Ecto neural progenitor cell (in vitro differentiated cells): ENCODE results near the gene CLNK.
"Not testable (repeated sequence)": the region's sequence is repeated elsewhere in the genome, so short reads cannot be mapped to it uniquely, and the experiment has no call there.

Experiments used
- DNase-seq: peaks from one replicate; pipeline ENCODE4 v3.0.0-alpha.2; 2018; ENCODE audit warnings: low spot score

CLNK gene

GRCh38 chr4:10659251-10659650 is 25.3 kb downstream of the CLNK start:
- no peak for DNase-seq

GRCh38 chr4:10656988-10657387 is 27.6 kb downstream of the CLNK start:
- no peak for DNase-seq

GRCh38 chr4:10656420-10656819 is 28.1 kb downstream of the CLNK start:
- DNase-seq, result no peak

- no peak for DNase-seq
These were observed 28.6 kb downstream of the CLNK start for GRCh38 chr4:10655968-10656367.

DNA sequence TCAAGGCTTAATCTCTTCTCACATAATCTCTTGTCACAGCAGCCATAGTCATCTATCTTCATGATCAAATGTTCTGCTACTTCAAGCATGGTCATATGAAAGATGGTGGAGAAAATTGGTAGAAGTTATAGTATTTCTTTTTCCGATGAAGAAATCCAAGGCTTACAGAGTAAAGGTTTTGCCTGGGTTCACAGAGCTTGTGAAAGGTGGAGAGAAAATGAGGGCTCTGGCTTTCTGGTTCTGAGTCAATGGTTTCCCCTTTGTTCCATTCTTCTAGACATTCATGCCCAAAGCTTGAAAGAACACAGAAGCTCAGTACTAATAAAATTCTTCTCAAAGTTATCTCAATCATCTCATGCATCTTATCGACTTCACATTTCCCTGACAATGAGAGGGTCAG is 36.1 kb downstream of the CLNK start:
- DNase-seq, result no peak

GRCh38 chr4:10647846-10648245 is 36.7 kb downstream of the CLNK start:
- DNase-seq, result no peak

- no peak for DNase-seq
These were observed 40.8 kb downstream of the CLNK start for GRCh38 chr4:10643600-10644425.

- no peak for DNase-seq
These were observed 43.9 kb downstream of the CLNK start for GRCh38 chr4:10640561-10641201.

DNA sequence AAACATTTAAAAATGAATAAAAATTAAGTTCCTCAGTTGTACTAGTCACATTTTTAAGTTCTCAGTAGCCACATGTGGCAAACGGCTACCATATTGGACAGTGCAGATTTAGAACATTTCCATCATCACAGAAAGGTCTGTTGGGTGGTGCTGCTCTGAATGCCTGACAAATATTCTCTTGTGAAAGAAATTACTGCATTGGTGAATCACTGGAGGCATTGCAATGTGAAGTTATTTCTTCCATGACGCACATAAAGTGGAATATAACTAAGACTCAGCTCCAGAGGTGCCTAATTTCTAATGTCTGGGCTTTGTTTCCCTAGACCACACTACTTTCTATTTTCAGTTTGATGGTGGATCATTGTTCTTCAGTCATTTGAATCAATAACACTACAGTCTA is 44.9 kb downstream of the CLNK start:
- DNase-seq, result no peak

DNA sequence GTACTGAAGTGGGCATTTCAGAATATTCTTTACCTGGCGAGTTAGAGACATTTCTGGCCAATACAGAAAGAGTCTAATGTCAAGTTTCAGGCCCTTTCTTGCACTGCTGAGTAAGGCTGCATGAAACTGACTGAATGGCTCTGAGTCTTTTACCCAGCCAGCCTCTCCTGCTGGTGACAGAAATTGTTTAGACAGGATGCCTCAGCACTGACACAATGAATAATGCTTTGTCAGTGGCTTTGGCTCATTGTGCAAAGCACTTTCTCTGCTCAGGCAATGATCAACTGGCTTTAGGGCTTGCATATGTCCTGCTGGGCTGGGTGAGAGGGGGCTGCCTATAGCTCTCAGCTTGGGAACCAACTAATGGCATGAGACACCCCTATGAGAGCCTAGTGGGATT is 45.5 kb downstream of the CLNK start:
- no peak for DNase-seq

DNA sequence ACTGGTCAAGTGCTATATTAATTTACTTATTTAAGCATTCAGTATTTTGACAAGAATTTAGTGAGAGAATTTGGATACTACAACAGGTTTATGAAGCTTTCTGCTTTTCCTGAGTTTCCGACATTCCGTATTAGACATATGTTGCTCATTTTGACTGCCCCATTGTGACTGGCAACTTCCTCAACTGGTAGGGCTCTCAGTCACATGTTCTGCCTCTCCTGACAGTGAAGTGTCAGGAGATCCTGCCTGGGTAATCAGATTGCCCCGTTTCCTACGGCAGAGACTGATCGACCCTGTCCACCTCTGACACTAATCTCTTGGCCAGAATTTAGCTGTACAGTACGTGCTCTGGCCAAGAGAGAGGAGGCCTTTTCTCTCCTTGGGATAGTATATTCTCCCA is 49.5 kb downstream of the CLNK start:
- DNase-seq, result no peak

DNA sequence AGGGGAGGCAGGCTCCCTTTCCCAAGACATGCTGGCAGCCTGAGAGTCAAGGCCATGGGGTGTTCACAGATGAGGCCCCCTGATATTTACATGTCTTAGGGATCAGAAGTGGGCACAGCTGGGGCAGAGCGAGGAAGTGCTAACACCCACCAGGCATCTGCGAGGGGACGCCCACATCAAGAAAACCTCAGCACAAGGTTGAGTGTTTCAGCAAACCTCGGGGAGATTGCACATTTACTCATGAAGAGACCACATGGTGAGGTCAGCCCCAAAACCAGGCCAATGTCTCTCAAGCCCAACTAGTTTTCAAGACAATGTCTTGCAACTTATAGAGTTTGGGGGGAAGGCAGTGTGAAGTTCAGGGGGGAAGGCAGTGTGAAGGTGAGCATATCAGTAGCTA is 55.2 kb downstream of the CLNK start:
- DNase-seq, result no peak

DNA sequence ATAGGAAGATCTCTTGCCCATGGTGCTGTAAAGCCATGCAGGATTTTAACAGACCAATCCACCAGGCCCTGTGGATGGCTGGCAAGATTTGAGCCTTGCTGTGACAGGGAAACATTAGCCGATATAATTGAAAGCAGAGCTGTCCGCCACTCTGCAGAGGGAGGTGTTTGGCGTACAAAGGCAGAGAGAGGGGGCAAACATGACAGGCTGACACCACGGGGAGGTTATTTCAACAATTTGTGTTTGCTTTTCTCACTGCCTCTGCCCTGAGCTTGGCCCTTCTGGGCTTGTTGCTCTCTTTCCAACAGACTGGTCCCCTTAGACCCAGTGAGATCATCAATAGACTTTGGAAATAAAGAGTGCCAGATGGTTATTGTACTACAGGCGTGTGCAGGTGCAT is 59.4 kb downstream of the CLNK start:
- DNase-seq, result no peak

DNA sequence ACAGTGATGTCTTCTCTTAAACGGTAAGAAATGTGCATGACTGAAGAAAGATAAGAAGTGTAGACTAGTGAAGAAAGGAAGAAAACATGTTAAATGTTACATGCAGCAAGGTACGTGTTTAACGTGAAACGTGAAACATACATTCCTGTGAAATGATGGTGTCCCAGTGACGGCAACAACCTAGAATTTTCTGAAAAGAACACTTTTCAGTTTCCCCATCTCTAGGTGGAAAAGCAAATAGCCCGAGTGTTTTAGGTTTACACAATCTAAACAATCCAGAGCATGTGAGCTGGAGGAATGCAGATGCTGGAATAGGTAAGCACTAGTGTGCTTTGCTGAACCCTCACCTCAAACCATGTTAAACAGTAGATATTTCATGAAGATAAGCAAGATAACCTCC is 60.7 kb downstream of the CLNK start:
- no peak for DNase-seq

GRCh38 chr4:10623241-10623640 is 61.3 kb downstream of the CLNK start:
- no peak for DNase-seq

DNA sequence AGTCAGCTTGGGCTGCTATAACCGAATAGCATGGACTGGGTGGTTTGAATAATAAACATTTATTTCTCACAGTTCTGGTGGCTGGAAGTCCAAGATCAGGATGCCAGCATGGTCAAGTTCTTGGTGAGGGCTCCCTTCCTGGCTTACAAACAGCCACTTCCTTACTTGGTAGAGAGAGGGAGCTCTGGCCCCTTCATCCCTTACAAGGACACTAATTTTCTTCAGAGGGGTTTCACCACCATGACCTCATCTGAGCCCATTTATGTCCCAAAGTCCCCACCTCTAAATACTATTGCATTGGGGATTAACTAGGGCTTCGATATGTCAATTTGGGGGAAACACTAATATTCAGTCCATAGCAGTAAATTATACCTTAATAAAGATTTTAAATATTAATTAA is 61.8 kb downstream of the CLNK start:
- DNase-seq, result no peak

DNA sequence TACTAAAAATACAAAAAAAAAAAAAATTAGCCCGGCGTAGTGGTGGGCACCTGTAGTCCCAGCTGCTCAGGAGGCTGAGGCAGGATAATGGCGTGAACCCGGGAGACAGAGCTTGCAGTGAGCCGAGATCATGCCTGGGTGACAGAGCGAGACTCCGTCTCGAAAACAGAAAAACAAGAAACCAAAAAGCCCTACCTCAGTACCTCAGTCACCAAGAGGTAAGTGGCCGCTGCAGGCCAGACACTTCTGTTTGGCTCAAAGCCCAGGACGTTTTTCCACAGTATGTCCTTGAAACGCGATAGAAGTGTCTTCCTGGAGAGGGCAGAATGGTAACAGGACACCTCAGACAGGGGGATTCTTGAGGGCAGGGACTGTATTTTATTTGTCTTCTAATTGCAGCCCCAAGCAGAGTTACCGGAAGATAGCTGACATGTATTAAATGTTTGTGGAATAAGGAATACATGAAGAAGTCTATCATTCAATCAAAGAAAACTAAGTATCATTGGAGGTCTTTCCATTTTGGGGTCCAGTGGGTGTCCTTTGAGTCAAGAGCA is 63.6 kb downstream of the CLNK start:
- no peak for DNase-seq

GRCh38 chr4:10619855-10620254 is 64.7 kb downstream of the CLNK start:
- no peak for DNase-seq

DNA sequence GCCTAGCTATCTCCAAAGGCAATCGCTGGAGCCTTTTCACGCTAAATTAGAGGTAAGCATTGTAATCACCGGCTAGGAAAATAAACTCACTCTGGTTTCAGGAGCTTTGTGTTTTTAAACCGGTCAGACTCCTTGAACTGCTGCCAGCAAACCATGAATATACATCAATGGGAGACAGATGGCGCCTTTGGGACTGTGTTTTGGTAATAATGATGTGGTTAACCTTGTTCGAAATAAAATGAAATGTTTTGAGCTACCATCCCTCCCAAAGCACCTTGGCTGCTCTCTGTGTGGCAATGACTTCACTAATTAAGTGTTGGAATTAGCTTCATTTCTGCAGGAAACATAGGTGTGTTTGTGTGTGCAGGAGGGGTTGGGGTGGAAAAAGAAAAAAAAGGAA is 65.3 kb downstream of the CLNK start:
- no peak for DNase-seq

DNA sequence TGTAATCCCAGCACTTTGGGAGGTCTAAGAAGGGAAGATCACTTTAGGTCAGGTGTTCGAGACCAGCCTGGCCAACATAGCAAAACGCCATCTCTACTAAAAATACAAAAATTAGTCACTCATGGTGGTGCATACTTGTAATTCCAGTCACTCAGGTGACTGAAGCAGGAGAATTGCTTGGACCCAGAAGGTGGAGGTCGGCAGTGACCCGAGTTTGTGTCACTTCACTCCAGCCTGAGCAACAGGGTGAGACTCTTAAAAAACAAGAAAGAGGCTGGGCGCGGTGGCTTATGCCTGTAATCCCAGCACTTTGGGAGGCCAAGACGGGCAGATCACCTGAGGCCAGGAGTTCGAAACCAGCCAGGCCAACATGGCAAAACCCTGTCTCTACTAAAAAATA is 69.6 kb downstream of the CLNK start:
- DNase-seq, result not testable (repeated sequence)

DNA sequence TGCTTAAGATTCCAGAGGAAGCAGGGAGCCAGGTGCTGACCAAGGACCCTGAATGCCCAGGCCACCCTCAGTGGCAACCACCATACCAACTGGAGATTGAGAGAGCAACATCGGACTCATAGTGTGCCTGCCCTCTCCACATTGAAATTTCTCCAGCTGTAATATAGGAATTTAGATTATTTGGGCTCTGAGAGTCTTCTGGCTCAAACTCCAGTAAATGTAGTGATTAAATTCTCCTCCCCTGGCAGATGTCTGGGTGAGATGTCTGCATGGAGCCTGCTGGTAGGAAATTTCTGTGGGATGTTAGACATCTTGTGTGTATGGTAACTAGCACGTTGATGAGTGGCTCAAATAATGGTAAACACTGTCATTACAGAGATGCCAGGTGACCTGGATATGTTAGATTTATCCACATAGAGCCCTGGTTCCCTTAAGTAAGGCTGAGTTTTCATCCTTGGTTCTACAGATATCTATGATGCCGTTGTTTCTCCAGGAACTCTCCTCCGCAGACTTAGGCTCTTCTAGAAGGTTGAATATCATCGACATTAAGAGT is 70.6 kb downstream of the CLNK start:
- no peak for DNase-seq

GRCh38 chr4:10612476-10612875 is 72.1 kb downstream of the CLNK start:
- no peak for DNase-seq

GRCh38 chr4:10611673-10612072 is 72.9 kb downstream of the CLNK start:
- DNase-seq, result no peak
